Measurements from ENCODE around the gene NFIA. TPM values are rescaled to one million over a fixed set of nuclear protein-coding genes. Genes with fewer than 3 reads are reported as not detected.
A peak's percentile ranks its signal among the peaks of the same experiment; 100 is the strongest.

NFIA gene
- total RNA-seq, 1 donor from 2014 or later, result 9.3 TPM

DNA sequence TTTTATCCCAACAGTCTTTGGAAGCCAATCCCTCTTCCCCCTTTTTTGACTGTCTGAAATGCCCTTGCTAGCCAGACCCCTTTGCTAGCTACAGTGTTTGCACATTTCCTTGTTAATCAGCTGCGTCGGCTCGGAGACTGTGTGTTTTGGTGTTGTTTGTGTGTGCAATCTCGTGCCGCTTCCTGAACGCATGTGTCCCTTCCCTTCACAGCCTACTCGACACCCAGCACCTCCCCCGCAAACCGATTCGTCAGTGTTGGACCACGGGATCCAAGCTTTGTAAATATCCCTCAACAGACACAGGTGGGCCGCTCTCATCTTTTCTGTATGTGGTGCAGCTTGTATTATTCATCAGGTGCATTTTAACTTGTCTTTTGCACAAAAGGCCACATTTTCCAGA, 343.9 kb downstream of the NFIA start:
- no peak for DNase-seq (ENCODE audit: low read depth, low spot score)

DNA sequence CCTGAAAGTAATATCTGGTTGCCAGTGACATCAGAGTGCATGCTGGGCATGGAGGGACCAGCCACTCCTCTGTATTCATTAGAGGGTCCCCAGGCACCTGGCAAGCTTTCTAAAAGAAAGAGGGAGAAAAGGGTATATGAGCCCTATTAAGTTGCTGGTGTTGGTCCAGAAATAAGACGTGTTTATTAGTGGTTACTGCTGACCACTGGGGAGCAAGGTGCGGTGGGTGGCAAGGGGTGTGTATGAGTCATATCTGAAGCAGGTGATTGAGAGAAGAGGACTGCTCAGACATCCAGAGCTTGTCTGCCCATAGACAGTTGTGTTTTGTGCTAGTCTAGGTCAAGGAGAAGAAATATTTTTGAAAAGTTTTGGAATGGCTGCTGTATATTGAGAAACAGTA, 344.5 kb downstream of the NFIA start:
- DNase-seq (ENCODE audit: low read depth, low spot score), result no peak

GRCh38 chr1:61427510-61427909, 345.1 kb downstream of the NFIA start:
- no peak for DNase-seq (ENCODE audit: low read depth, low spot score)

GRCh38 chr1:61428146-61428545, 345.8 kb downstream of the NFIA start:
- no peak for DNase-seq (ENCODE audit: low read depth, low spot score)

DNA sequence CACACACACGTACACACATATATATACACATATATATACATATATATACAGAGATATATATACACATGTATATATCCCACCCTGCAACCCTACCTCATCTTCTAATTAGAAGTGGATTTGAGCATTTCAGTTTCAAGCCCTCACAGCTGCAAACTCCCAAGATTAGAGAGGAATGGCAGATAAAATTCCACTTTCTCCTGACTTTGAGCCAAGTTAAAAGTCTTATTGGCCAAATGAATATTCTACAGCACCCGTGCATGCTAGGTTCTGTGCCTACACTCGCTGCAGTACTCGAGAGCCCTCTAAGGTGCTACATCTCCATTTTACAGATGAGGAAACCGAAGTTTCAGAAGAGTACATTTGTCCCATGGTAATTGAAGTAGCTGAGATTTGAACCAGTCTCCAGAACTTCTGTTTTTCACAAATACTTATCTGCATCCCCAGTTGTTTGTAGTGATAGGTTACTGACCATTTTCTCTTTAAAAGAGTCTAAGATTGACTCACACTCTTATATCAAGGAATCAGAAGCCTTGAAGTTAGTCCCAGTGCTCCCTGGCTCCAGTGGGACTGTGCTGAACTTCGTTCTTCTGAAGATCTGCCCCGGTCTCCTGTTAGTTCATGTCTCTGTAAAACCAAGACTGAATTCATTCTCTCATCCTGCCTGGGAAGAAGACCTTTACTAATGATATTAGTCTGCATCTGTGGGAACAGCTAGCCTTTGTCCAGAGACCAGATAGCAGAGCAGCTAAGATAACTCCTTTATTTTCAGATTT, 350.4 kb downstream of the NFIA start:
- no peak for DNase-seq (ENCODE audit: low read depth, low spot score)

DNA sequence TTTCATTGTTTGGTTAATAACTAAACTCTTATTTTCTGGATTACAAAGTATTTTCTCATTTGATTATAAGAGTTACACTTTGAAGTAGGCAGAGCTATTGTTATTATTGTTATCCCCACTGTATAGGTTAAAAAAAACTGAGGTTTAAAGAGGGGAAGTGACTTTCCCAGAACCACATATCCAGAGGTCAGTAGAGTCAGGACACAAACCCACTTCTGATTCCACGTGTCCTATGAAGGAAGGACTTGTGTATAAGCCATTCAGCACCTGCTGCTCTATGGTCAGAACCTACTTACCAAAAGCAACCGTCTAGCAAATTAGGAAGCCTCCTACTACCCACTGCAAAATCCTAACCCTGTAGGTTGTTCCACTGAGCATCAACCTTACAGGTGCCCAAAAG, 351.3 kb downstream of the NFIA start:
- no peak for DNase-seq (ENCODE audit: low read depth, low spot score)

GRCh38 chr1:61434276-61434675, 351.9 kb downstream of the NFIA start:
- DNase-seq (ENCODE audit: low read depth, low spot score), result no peak

- DNase-seq (ENCODE audit: low read depth, low spot score), result no peak
Measured at GRCh38 chr1:61435226-61435625, 352.9 kb downstream of the NFIA start.

GRCh38 chr1:61436016-61436415, 353.7 kb downstream of the NFIA start:
- DNase-seq (ENCODE audit: low read depth, low spot score), result peak; percentile 95

- DNase-seq (ENCODE audit: low read depth, low spot score), result no peak
Measured at GRCh38 chr1:61436491-61437120, 354.2 kb downstream of the NFIA start.

DNA sequence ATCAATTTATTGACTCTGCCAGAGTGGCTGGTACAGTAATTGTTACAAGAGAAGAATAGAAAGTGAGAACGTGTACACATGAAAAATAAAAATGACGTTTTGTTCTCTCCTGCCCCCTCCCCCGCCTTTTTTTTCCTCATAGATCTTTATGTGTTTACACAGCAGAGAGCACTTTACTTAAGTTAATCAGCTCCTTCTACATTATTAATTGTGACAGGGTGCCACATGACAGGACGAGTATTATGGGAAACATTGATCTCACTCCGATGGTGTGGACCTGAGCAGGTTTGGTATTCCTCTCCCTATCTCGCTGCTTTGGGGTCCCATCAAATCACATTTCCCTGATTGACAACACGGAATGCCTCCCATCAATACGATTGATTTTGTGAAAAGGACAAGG, 356.9 kb downstream of the NFIA start:
- DNase-seq (ENCODE audit: low read depth, low spot score), result no peak

GRCh38 chr1:61441723-61442262, 359.4 kb downstream of the NFIA start:
- DNase-seq (ENCODE audit: low read depth, low spot score), result no peak

- no peak for DNase-seq (ENCODE audit: low read depth, low spot score)
Measured at GRCh38 chr1:61442544-61442943, 360.2 kb downstream of the NFIA start.

- DNase-seq (ENCODE audit: low read depth, low spot score), result no peak
Measured at GRCh38 chr1:61444288-61444687, 361.9 kb downstream of the NFIA start.

DNA sequence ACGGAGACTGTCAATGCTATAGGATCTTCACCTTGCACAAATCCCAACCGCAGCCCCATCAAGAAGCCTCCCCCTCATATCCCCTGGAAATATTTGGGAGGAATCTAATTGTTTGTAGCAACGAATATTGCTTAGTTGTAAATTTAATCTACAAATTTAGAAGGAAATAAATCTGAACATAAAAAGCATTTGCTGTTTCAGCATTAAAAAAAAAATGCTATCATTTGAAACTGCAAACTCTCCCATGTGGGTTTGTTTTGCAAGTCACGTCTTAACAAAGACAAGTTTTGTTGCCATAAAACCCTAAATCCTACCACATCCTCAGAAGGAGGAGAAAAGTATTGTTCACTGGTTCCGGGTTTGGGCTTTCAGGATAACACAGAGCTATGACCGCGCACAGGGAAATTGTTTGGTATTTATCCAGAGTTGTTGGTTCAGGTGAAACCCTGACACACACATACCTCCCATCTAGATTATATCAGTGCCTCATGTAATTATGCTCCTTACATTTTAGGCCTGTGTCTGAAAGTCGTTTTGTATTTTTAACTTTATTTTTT, 363.0 kb downstream of the NFIA start:
- no peak for DNase-seq (ENCODE audit: low read depth, low spot score)

- no peak for DNase-seq (ENCODE audit: low read depth, low spot score)
Measured at GRCh38 chr1:61446531-61446991, 364.2 kb downstream of the NFIA start.

- DNase-seq (ENCODE audit: low read depth, low spot score), result no peak
Measured at GRCh38 chr1:61447106-61447967, 365.0 kb downstream of the NFIA start.

- no peak for DNase-seq (ENCODE audit: low read depth, low spot score)
Measured at GRCh38 chr1:61447968-61448430, 365.6 kb downstream of the NFIA start.

- no peak for DNase-seq (ENCODE audit: low read depth, low spot score)
Measured at GRCh38 chr1:61448914-61449313, 366.6 kb downstream of the NFIA start.

GRCh38 chr1:61449410-61449809, 367.0 kb downstream of the NFIA start:
- no peak for DNase-seq (ENCODE audit: low read depth, low spot score)

GRCh38 chr1:61450454-61450853, 368.1 kb downstream of the NFIA start:
- DNase-seq (ENCODE audit: low read depth, low spot score), result no peak

All from pulmonary artery endothelial cell (primary cell).